ENCODE results near the gene FKBP14. TPM values are rescaled to one million over a fixed set of nuclear protein-coding genes. Genes with fewer than 3 reads are reported as not detected.

The FKBP14 gene
- total and polyA plus RNA-seq, 2 experiments from 2014 or later: 11.8 to 12.9 TPM

DNA sequence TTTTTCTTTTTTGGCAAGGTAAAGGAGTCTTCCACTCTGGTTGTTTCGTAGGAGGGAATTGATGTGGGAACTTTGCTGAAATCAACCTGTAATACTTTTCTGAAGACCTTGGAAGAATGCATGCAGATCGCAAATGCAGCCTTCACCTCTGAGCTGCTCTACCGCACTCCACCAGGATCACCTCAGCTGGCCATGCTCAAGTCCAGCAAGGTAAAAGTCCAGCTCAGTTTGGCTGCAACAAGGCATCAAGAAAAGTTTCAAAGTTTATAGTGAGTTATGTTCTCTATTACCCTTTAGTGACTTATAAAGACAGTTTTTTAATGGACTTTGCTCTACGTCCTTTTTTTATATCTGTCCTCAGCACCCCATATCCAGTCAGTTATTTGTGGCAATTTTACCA is 22.7 kb upstream of the FKBP14 start:
- Mint-ChIP-seq H3K36me3 (ENCODE audit: low read depth) (peaks cover 45% of the 10 kb centered on the region; the same call in 2 of the 3 replicates), H3K27me3 (ENCODE audit: insufficient read depth, low read depth, poor library complexity) (no peaks in the 10 kb centered on the region), H3K4me3 (no peak overlapping the region), H3K27ac (no peak overlapping the region), H3K4me1 (peaks cover 5% of the 10 kb centered on the region; the same call in 2 of the 3 replicates), H3K9me3 (no peaks in the 10 kb centered on the region)
- Histone ChIP-seq H3K4me2 (no peak overlapping the region), H2AFZ (no peak overlapping the region), H3K27ac (ENCODE audit: low read depth) (no peak overlapping the region), H3K36me3 (ENCODE audit: insufficient read depth) (peaks cover 29% of the 10 kb centered on the region), H3K4me3 (no peak overlapping the region), H3F3A (replicated peaks; ENCODE audit: low read depth) (no peaks in the 10 kb centered on the region), H3K4me1 (ENCODE audit: insufficient read depth) (no peaks in the 10 kb centered on the region), H4K20me1 (replicated peaks; ENCODE audit: insufficient read depth) (peaks cover 25% of the 10 kb centered on the region), H3K27me3 (ENCODE audit: insufficient read depth) (no peaks in the 10 kb centered on the region), H3K79me2 (replicated peaks; ENCODE audit: insufficient read depth) (peaks cover 8% of the 10 kb centered on the region), H3K9me2 (ENCODE audit: insufficient read depth) (no peaks in the 10 kb centered on the region)
- ATAC-seq (no peak), DNase-seq (ENCODE audit: low spot score) (no peak)
- TF ChIP-seq, protein P1, sequence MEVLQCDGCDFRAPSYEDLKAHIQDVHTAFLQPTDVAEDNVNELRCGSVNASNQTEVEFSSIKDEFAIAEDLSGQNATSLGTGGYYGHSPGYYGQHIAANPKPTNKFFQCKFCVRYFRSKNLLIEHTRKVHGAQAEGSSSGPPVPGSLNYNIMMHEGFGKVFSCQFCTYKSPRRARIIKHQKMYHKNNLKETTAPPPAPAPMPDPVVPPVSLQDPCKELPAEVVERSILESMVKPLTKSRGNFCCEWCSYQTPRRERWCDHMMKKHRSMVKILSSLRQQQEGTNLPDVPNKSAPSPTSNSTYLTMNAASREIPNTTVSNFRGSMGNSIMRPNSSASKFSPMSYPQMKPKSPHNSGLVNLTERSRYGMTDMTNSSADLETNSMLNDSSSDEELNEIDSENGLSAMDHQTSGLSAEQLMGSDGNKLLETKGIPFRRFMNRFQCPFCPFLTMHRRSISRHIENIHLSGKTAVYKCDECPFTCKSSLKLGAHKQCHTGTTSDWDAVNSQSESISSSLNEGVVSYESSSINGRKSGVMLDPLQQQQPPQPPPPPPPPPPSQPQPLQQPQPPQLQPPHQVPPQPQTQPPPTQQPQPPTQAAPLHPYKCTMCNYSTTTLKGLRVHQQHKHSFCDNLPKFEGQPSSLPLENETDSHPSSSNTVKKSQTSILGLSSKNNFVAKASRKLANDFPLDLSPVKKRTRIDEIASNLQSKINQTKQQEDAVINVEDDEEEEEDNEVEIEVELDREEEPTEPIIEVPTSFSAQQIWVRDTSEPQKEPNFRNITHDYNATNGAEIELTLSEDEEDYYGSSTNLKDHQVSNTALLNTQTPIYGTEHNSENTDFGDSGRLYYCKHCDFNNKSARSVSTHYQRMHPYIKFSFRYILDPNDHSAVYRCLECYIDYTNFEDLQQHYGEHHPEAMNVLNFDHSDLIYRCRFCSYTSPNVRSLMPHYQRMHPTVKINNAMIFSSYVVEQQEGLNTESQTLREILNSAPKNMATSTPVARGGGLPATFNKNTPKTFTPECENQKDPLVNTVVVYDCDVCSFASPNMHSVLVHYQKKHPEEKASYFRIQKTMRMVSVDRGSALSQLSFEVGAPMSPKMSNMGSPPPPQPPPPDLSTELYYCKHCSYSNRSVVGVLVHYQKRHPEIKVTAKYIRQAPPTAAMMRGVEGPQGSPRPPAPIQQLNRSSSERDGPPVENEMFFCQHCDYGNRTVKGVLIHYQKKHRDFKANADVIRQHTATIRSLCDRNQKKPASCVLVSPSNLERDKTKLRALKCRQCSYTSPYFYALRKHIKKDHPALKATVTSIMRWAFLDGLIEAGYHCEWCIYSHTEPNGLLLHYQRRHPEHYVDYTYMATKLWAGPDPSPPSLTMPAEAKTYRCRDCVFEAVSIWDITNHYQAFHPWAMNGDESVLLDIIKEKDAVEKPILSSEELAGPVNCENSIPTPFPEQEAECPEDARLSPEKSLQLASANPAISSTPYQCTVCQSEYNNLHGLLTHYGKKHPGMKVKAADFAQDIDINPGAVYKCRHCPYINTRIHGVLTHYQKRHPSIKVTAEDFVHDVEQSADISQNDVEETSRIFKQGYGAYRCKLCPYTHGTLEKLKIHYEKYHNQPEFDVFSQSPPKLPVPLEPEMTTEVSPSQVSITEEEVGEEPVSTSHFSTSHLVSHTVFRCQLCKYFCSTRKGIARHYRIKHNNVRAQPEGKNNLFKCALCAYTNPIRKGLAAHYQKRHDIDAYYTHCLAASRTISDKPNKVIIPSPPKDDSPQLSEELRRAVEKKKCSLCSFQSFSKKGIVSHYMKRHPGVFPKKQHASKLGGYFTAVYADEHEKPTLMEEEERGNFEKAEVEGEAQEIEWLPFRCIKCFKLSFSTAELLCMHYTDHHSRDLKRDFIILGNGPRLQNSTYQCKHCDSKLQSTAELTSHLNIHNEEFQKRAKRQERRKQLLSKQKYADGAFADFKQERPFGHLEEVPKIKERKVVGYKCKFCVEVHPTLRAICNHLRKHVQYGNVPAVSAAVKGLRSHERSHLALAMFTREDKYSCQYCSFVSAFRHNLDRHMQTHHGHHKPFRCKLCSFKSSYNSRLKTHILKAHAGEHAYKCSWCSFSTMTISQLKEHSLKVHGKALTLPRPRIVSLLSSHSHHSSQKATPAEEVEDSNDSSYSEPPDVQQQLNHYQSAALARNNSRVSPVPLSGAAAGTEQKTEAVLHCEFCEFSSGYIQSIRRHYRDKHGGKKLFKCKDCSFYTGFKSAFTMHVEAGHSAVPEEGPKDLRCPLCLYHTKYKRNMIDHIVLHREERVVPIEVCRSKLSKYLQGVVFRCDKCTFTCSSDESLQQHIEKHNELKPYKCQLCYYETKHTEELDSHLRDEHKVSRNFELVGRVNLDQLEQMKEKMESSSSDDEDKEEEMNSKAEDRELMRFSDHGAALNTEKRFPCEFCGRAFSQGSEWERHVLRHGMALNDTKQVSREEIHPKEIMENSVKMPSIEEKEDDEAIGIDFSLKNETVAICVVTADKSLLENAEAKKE (CRISPR knock-in tag; IDR thresholded peaks at IDR 0.05): no peak
- TF ChIP-seq EZH2phosphoT487 (IDR thresholded peaks at IDR 0.05; ENCODE audit: unreplicated experiment) (no peak), NANOG (IDR thresholded peaks at IDR 0.05; ENCODE audit: borderline replicate concordance) (no peak), STAT1 (IDR thresholded peaks at IDR 0.05; ENCODE audit: unreplicated experiment) (no peak), CREB1 (CRISPR knock-in tag; IDR thresholded peaks at IDR 0.05; ENCODE audit: low read depth) (no peak), JUNB (IDR thresholded peaks at IDR 0.05; ENCODE audit: unreplicated experiment) (no peak), ZNF114 (CRISPR knock-in tag; IDR thresholded peaks at IDR 0.05) (no peak), EZH2 (IDR thresholded peaks at IDR 0.05; ENCODE audit: low read depth, unreplicated experiment) (no peak), ZNF331 (CRISPR knock-in tag; IDR thresholded peaks at IDR 0.05; ENCODE audit: low read depth) (no peak), POLR2AphosphoS5 (IDR thresholded peaks at IDR 0.05; ENCODE audit: low read depth) (no peak)
- TF ChIP-seq, protein P2, sequence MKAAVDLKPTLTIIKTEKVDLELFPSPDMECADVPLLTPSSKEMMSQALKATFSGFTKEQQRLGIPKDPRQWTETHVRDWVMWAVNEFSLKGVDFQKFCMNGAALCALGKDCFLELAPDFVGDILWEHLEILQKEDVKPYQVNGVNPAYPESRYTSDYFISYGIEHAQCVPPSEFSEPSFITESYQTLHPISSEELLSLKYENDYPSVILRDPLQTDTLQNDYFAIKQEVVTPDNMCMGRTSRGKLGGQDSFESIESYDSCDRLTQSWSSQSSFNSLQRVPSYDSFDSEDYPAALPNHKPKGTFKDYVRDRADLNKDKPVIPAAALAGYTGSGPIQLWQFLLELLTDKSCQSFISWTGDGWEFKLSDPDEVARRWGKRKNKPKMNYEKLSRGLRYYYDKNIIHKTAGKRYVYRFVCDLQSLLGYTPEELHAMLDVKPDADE (IDR thresholded peaks at IDR 0.05): no peak
- TF ChIP-seq, protein P3, sequence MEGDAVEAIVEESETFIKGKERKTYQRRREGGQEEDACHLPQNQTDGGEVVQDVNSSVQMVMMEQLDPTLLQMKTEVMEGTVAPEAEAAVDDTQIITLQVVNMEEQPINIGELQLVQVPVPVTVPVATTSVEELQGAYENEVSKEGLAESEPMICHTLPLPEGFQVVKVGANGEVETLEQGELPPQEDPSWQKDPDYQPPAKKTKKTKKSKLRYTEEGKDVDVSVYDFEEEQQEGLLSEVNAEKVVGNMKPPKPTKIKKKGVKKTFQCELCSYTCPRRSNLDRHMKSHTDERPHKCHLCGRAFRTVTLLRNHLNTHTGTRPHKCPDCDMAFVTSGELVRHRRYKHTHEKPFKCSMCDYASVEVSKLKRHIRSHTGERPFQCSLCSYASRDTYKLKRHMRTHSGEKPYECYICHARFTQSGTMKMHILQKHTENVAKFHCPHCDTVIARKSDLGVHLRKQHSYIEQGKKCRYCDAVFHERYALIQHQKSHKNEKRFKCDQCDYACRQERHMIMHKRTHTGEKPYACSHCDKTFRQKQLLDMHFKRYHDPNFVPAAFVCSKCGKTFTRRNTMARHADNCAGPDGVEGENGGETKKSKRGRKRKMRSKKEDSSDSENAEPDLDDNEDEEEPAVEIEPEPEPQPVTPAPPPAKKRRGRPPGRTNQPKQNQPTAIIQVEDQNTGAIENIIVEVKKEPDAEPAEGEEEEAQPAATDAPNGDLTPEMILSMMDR (conservative IDR thresholded peaks at IDR 0.05; ENCODE audit: low read depth in 2 of 2): no peak
- TF ChIP-seq, protein P4, sequence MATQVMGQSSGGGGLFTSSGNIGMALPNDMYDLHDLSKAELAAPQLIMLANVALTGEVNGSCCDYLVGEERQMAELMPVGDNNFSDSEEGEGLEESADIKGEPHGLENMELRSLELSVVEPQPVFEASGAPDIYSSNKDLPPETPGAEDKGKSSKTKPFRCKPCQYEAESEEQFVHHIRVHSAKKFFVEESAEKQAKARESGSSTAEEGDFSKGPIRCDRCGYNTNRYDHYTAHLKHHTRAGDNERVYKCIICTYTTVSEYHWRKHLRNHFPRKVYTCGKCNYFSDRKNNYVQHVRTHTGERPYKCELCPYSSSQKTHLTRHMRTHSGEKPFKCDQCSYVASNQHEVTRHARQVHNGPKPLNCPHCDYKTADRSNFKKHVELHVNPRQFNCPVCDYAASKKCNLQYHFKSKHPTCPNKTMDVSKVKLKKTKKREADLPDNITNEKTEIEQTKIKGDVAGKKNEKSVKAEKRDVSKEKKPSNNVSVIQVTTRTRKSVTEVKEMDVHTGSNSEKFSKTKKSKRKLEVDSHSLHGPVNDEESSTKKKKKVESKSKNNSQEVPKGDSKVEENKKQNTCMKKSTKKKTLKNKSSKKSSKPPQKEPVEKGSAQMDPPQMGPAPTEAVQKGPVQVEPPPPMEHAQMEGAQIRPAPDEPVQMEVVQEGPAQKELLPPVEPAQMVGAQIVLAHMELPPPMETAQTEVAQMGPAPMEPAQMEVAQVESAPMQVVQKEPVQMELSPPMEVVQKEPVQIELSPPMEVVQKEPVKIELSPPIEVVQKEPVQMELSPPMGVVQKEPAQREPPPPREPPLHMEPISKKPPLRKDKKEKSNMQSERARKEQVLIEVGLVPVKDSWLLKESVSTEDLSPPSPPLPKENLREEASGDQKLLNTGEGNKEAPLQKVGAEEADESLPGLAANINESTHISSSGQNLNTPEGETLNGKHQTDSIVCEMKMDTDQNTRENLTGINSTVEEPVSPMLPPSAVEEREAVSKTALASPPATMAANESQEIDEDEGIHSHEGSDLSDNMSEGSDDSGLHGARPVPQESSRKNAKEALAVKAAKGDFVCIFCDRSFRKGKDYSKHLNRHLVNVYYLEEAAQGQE (IDR thresholded peaks at IDR 0.05; ENCODE audit: unreplicated experiment): no peak
